HG03354 (cell line): ENCODE measurements around the gene COPS7B.
"Not testable (repeated sequence)": the region's sequence is repeated elsewhere in the genome, so short reads cannot be mapped to it uniquely, and the experiment has no call there.

Experiments used
- ATAC-seq: cut with Tn5 transposase; IDR thresholded peaks from one replicate; pipeline ENCODE4 v1.9.1; 2021; ENCODE audit warnings: mild to moderate bottlenecking; ENCODE audit not compliant: unreplicated experiment, poor library complexity, severe bottlenecking

The COPS7B gene

DNA sequence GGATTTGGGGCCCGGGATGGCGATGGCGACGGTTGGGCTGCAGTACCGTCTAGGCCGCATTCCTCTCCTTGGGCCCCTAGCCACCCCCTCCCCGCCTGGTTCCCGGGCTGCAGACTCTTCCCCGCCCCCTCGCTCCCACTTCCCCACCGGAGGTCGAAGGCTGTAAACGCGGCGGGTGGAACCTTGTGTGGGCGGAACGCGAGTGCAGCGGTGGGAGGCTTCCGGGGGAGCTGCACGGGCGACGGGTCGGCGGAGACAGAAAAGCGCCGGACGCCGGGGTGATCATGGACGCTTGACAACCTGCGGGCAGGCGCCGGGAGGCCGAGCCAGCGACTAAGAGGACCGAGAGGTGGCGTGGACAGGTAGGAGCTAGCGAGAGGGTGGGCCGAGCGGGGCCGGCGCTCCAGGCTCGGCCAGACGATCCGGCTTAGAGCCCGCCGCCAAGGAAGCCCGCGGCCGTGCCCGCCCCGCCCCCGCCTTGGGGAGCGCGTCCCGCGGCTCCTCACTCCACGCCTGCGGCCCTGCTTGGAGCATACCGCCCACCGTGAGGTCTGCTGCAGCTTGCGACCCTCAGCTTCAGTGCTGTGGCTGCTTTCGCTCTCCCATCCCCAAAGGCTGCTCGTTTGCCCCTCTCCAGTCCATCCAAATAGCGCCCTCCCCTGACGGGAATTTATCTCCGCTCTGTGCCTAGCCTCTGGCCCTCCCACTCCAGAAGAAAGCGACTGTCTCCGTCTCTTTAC, at the start of gene COPS7B:
Gene COPS7B, plus strand, starts transcription at position 269 of the 740 bp plus-strand sequence. CDS start 2,126 bp downstream, outside the sequence.
- ATAC-seq, result peak; percentile 65

DNA sequence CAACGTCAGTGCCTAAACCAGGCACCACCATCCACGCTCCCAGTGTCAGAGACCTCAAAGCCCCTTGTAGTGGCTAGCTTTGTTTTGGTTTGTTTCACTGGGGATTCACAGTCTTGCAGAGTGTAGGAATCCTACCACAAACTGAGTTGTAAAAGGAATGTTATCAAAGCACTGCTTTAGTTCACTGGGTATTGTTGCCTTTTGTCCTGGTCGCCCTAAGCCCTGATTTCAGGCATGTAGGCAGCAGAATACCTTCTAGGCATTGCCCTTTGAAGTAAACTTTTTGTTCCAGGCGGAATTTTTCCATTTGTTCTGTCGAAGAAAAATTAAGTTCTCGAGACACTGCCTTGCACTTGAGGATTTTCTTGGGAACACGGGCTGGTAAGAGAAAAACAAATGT, 48.5 kb upstream of the COPS7B start:
- ATAC-seq, result no peak

DNA sequence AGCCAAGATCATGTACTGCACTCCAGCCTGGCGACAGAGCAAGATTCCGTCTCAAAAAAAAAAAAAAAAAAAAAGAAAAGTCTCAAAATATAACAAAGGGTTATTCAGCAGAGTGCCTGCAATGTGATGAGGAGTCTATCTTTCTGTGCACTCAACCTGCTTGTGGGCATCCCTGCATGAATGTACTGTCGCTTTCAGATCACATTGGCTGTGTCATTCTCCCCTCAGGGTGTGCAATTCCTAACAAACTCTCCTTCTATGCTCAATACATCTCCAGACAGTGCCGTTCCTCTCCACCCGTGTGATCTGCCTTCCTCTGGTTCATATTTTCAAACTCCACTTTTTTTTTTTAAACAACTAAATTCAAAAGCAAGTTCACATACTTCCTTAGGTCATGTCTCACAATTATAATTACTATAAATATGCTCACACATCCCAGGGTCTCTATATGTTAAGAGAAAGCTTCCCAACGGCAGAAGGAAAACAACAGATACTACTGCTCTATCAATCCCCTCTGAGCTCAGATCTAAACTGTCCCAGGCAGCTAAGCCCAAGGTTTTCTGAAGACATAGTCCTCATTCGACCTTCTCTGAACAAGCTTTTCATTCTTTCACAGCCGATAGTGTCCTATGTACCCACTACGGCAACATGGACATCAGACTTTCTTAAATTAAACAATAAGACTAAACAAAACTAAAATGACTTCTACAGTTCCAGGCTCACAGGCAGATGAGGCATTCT, 42.7 kb upstream of the COPS7B start:
- ATAC-seq, result no peak

DNA sequence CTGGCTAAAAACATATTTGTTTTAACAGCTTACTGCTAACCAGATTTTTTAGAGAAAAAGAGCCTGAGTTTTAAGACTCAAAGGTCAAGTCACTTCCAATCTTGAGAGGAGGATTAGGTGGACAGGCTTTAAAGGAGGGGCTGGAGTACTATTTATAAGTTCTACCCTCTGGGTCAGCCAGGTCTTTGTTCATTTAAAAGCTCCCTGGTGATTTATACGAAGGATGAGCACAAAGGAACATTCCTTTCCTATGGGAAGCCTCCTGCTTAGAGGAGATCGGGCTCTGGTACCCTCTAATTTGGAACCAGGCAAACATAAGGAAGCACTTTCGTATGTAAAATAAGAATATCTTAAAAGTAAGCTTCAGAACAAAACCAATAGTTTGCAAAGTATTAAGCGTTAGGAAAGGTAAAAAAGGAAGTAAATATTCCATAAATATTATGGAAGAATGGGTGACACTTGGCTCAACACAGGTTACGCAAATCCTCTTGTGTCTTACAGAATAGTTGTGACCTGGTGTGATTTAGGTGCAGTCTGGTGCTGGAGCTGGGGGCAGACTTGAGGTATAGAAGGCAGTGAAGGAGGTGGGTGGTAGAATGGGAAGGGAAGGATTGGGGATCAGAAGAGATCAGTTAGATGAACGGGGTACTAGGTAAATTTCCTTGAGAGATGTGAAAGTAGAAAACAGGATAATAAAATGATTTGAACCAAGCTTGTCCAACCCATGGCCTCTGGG, 40.8 kb upstream of the COPS7B start:
- ATAC-seq, result no peak

DNA sequence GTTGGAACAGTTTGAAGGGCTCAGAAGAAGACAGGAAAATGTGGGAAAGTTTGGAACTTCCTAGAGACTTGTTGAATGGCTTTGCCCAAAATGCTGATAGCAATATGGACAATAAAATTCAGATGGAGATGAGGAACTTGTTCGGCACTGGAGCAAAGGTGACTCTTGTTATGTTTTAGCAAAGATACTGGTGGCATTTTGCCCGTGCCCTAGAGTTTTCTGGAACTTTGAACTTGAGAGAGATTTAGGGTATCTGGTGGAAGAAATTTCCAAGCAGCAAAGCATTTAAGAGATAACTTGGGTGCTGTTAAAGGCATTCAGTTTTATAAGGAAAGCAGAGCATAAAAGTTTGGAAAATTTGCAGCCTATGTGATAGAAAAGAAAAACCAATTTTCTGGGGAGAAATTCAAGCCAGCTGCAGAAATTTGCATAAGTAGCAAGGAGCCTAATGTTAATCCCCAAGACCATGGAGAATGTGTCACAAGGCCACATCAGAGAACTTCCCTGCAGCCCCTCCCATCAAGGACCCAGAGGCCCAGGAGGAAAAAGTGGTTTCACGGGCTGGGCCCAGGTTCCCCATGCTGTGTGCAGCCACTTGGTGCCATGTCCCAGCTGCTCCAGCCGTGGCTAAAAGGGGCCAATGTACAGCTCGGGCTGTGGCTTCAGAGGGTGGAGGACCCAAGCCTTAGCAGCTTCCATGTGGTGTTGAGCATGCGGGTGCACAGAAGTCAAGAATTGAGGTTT, 37.9 kb upstream of the COPS7B start:
- ATAC-seq, result not testable (repeated sequence)

DNA sequence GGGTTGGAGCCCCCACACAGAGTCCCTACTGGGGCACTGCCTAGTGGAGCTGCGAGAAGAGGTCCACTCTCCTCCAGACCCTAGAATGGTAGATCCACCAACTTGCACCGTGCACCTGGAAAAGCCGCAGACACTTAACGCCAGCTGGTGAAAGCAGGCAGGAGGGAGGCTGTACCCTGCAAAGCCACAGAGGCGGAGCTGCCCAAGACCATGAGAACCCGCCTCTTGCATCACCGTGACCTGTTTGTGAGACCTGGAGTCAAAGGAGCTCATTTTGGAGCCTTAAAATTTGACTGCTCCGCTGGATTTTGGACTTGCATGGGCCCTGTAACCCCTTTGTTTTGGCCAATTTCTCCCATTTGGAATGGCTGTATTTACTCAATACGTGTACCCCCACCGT, 37.2 kb upstream of the COPS7B start:
- ATAC-seq, result not testable (repeated sequence)

DNA sequence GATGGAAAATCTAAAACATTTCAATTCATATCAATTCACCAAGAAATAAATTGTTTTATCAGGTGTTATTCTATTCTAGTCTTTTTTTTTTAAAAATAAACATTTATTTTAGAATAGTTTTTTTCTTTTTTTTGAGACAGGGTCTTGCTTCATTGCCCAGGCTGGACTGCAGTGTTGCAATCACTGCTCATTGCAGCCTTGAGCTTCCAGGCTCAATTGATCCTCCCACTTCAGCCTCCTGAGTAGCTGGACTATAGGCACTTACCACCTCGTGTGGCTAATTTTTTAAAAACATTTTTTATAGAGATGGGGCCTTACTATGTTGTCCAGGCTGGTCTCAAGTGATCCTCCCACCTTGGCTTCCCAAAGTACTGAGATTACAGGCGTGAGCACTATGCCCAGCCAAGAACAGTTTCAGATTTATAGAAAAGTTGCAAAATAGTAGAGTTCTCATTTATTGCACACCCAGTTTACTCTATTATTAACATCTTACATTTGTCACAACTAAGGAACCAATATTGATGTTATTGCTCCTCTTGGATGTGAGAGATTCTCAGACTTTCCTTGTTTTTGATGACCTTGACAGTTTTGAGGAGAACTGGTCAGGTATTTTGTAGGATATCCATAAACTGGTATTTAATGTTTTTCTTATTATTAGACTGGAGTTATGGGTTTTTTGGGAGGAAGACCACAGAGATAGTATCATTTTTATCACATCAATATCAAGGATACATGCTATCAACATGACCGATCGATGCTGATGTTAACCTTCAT, 35.0 kb upstream of the COPS7B start:
- no peak for ATAC-seq

DNA sequence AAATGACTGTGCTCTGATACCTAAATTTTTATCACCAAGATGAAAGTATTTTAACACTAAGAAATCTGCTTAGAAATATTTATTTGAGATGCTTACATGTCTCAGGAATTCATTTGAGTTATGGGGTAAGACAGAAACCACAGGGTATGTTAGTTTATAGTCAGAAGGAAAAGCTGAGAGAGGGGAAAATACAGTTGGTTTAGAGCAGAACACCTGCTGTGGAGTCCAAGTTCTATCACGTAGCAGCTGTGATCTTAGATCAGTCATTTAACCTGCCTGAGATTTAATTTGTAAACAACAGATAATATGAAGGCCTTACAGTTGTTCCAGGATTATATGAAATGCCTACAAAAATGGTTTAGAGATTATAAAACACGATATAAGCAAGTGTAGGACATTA, 34.2 kb upstream of the COPS7B start:
- no peak for ATAC-seq

DNA sequence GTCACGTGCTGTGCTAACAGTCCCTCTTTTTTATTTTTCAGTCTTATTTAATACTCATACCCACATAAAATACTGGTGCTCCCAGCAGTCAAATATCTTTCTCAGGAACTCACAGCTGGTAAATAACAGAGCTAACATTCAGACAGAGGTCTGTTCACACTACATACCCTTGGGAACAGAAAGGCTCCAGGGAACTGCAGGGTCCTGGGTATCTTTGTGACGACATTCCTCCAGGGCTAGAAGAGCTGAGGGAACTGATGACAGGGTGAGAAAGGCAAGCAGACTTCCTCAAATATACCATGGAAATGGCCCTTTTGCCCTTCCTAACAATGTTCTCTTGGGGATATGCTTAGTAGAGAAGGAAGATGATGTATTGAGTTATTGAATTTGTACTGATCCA, 24.5 kb upstream of the COPS7B start:
- no peak for ATAC-seq

DNA sequence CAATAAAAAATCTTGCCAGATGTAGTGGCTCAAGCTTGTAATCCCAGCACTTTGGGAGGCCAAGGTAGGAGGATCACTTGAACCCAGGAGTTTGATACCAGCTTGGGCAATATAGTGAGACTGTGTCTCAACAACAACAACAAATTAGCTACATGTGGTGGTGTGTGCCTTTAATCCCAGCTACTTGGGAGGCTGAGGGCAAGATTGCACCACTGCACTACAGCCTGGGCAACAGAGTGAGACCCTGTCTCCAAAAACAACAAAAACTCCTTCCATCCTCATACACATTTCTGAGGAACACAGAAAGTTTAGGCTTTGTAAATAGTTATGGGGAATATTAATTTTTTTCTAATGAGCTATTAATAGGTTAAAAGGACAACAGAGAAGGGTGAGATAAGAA, 22.1 kb upstream of the COPS7B start:
- ATAC-seq, result no peak

DNA sequence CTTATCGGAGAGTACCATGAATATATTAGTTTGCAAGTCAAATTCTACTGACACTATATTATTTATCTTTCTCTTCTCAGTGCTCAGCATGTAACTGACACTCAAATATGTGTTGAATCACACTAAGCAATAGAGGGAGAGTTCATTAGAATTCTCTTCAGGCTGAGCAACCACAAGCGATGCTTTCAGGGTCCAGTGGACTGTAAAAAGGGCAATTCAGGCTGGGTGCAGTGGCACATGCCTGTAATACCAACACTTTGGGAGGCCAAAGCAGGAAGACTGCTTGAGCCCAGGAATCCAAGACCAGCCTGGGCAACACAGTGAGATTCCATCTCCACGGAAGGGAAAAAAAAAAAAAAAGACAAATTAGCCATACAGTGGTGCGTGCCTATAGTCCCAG, 21.5 kb upstream of the COPS7B start:
- no peak for ATAC-seq

DNA sequence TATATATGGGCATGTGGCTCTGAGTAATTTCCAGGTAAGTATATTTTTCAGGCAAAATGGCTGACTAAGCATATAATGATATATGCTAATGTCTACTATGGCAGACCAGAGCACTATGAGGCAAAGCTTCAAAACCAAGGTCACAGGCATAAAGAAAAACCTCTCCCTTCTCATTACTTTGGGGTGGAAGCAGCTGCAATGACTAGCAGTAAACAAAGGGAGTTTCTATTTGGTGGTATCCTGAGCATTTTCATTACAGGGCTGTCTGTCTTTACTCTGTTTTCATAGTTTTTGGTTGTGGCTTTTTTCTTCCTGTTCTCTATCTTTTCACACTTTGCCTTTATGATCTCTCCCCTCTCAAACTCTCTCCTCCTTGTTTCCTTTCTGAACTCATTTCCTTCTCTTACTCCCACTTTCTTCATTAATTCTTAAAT, 20.7 kb upstream of the COPS7B start:
- ATAC-seq, result no peak

DNA sequence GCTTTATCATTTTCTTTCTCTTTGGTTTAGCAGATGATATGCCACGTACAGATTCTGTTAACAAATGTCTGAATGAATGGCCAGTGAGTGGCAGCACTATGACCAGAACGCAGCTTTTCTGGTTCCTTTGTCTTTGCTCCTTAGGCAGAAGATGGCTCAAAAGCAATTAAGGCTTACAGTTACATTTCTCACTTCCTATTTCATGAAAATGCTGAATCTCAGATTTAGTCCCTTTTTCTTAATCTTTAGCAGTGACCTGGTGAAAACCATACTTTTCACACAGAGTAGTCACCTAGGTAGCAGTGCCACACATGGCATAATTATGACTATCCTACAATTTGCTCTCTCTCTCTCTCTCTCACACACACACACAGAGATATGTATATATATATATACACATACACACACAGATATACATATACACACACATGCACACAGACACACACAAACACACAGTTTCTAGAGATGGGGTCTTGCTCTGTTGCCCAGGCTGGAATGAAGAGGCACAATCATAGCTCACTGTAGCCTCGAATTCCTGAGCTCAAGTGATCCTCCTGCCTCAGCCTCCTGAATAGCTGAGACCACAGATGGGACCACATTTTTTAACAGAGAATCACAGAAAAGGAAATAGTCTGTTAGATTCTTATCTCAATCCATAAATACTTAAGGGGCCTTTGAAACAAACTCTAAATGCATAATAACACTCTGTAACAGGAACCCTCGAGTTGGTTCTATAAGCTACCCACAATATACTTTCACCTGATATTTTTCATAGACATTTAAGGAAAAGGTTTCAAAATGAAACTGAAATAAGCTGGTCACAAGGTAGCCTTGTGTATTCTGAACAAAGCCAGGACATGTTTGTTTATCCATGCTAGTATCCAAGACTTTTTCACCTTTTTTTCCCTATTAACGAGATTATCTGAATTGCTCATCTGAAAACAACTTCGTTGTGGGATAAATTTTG, 16.8 kb upstream of the COPS7B start:
- no peak for ATAC-seq

DNA sequence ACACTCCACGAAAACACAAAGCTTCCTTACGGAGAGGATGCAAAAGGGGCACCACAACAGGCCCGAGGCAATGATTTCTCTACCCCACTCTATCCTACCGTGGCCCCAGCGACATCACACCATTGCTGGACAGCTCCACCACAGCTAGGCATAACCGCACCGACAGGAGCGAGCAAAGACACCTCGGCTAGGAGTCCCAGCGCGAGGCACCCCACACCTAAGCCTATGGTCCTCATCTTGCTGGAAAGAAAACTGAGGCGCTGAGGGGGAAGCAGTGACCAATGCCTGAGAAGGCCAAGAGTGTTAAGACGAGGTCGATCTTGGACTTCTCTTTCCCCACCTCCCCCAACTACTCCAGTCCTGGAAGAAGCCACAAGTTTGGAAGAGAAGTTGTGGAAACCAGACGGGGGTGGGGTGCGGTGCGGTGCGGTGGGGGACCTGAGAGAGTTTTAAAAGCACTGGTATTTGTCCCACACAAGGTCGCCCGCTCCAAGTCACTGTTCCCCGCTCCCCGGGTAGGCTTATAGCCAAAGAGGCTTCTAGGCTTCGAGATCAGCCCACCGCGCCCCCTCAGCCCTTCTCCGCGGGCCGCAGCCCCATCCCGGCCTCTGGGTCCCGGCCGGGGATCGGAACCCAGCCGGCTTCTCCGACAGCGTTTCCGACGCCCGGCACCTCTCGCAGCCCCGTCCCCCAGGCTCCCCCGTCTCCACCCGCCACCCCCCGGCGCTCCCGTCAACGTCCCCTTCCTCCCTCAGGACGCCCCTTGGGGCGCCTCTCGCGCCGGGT, 5.9 kb upstream of the COPS7B start:
- ATAC-seq, result peak; percentile 32

DNA sequence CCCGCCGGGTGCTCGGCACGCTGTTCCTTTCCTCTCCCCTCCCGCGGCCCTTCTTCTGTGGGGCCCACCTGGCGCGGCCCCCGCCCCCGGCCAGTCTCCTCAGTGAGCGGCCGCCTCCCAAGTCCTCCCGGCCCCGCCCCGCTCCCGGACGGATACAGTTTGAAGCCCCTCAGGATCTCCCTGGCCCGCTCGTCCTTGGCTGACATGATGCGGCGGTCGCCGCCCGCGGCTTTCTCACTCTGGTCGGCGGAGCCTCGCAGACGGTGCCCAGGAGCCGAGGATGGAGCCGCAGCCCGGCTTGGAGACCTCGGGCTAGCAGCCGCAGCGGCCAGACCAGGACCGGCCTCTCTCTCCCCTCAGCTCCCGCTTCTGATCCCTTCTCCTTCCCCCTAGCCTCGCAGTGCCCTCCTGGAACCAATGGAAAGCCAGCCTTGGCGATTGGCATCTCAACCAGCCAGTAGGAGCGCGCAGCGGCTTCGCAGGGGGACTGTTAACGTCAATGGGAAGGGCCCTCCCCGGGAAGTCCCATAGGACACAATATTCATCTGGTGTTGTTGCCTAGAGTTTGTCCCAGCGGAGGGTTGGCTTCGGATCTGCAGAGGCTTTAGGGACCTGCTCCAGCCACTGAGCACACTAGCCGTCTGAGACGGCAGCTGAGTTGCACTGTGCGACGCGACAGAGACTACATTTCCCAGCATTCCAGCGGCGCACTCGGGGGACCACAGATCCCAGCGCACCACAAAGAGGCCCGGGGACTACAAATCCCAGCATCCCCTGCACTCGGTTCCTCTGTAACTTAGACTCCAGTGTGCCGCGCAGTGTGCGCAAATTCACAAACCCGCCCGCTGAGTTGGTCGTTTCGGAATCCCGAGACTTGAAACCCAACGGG, 5.1 kb upstream of the COPS7B start, which contains the start of gene PDE6D:
Gene PDE6D, minus strand, starts transcription at position 374 of the 889 bp plus-strand sequence. Its CDS starts 168 bp downstream, at position 206.
- peak; percentile 94 for ATAC-seq
